OCI-LY1 (cell line): ENCODE data around the gene COA8.

Experiments used
- EZH2 ChIP-seq: fragments of 200-600 bp; sonication (generic), shearing (Covaris generic); IDR thresholded peaks from 2 replicates; pipeline ENCODE4 v1.8.0; 2017; ENCODE audit warnings: borderline replicate concordance, mixed run types, mild to moderate bottlenecking, antibody characterized with exemption, low read length, moderate library complexity, mixed read lengths
- TF ChIP-seq, protein P1 (sequence below): fragments of 200-600 bp; sonication (generic), shearing (Covaris generic); IDR thresholded peaks from 2 replicates; pipeline ENCODE4 v1.5.1; 2017; ENCODE audit warnings: mild to moderate bottlenecking, antibody characterized with exemption, low read length, moderate library complexity, mixed read lengths

DNA sequence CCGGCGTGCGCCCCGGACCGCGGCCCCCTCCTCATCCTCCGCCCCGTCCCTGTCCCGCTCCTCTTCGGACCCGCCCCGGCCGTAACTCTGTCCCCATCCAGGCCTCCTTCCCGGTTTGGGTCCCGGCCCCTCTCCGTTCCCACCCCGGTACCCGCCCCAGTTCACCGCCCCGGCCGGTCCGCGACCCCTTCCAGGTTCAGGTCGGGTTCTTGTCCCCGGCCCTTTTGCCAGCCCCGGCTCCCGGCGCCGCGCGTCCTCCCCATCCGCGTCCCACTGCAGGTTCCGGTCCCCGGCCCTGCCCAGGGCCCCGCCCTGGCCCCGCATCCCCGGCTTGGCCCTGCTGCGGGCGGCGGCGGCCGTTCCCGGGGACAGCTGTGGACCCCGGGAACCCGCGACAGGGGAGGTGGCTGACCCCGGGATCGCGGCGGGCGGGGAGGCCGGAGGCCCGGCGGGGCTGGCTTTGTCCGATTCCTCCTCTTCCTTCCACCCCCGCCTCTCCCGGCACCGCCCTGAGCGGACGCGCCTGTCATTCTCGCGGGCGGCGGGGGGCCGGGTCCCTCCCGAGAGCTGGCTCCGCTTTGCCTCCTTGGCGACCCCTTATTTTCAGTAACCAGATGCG is 66.9 kb downstream of the COA8 start:
- TF ChIP-seq, protein P1, sequence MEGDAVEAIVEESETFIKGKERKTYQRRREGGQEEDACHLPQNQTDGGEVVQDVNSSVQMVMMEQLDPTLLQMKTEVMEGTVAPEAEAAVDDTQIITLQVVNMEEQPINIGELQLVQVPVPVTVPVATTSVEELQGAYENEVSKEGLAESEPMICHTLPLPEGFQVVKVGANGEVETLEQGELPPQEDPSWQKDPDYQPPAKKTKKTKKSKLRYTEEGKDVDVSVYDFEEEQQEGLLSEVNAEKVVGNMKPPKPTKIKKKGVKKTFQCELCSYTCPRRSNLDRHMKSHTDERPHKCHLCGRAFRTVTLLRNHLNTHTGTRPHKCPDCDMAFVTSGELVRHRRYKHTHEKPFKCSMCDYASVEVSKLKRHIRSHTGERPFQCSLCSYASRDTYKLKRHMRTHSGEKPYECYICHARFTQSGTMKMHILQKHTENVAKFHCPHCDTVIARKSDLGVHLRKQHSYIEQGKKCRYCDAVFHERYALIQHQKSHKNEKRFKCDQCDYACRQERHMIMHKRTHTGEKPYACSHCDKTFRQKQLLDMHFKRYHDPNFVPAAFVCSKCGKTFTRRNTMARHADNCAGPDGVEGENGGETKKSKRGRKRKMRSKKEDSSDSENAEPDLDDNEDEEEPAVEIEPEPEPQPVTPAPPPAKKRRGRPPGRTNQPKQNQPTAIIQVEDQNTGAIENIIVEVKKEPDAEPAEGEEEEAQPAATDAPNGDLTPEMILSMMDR: no peak
- TF ChIP-seq EZH2: no peak
